GM18502 (cell line): ENCODE measurements around the gene FANK1.
A peak's percentile ranks its signal among the peaks of the same experiment; 100 is the strongest.

Experiments
- ATAC-seq: cut with Tn5 transposase; IDR thresholded peaks from one replicate; pipeline ENCODE4 v1.9.1; 2021; ENCODE audit warnings: mild to moderate bottlenecking; ENCODE audit not compliant: unreplicated experiment, poor library complexity

The FANK1 gene

GRCh38 chr10:125984346-125984745, 88.0 kb downstream of the FANK1 start:
- no peak for ATAC-seq

GRCh38 chr10:125984865-125985495, 88.6 kb downstream of the FANK1 start:
- no peak for ATAC-seq

GRCh38 chr10:125985557-125986240, 89.3 kb downstream of the FANK1 start:
- ATAC-seq = no peak

- no peak for ATAC-seq
Observed at GRCh38 chr10:125989791-125990190, 93.4 kb downstream of the FANK1 start.

- no peak for ATAC-seq
Observed at GRCh38 chr10:125990974-125991373, 94.6 kb downstream of the FANK1 start.

GRCh38 chr10:125991392-125991791, 95.0 kb downstream of the FANK1 start:
- ATAC-seq = no peak

- ATAC-seq = no peak
Observed at GRCh38 chr10:125992254-125992653, 95.9 kb downstream of the FANK1 start.

GRCh38 chr10:125994601-125995000, 98.2 kb downstream of the FANK1 start:
- no peak for ATAC-seq

- ATAC-seq = no peak
Observed at GRCh38 chr10:125995726-125996304, 99.5 kb downstream of the FANK1 start.

- no peak for ATAC-seq
Observed at GRCh38 chr10:125997586-125997985, 101.2 kb downstream of the FANK1 start.

GRCh38 chr10:125999694-126000093, 103.3 kb downstream of the FANK1 start:
- ATAC-seq = no peak

GRCh38 chr10:126001576-126001975, 105.2 kb downstream of the FANK1 start:
- ATAC-seq = no peak

- no peak for ATAC-seq
Observed at GRCh38 chr10:126004752-126005151, 108.4 kb downstream of the FANK1 start.

GRCh38 chr10:126006264-126006663, 109.9 kb downstream of the FANK1 start:
- ATAC-seq = no peak

GRCh38 chr10:126006906-126007305, 110.5 kb downstream of the FANK1 start:
- ATAC-seq = no peak

GRCh38 chr10:126009650-126010049, 113.3 kb downstream of the FANK1 start:
- no peak for ATAC-seq

- no peak for ATAC-seq
Observed at GRCh38 chr10:126011995-126012394, 115.6 kb downstream of the FANK1 start.

GRCh38 chr10:126012485-126012884, 116.1 kb downstream of the FANK1 start:
- no peak for ATAC-seq

- ATAC-seq = peak; percentile 60
Observed at GRCh38 chr10:126013489-126014281, 117.3 kb downstream of the FANK1 start.

- no peak for ATAC-seq
Observed at GRCh38 chr10:126014309-126014708, 117.9 kb downstream of the FANK1 start.

- no peak for ATAC-seq
Observed at GRCh38 chr10:126015413-126015812, 119.0 kb downstream of the FANK1 start.
